ENCODE results near the gene DTL.
A peak's percentile ranks its signal among the peaks of the same experiment; 100 is the strongest.

The DTL gene

GRCh38 chr1:212137854-212138253, 102.3 kb downstream of the DTL start:
- no peak for DNase-seq

GRCh38 chr1:212138457-212138856, 102.9 kb downstream of the DTL start:
- DNase-seq, result no peak

DNA sequence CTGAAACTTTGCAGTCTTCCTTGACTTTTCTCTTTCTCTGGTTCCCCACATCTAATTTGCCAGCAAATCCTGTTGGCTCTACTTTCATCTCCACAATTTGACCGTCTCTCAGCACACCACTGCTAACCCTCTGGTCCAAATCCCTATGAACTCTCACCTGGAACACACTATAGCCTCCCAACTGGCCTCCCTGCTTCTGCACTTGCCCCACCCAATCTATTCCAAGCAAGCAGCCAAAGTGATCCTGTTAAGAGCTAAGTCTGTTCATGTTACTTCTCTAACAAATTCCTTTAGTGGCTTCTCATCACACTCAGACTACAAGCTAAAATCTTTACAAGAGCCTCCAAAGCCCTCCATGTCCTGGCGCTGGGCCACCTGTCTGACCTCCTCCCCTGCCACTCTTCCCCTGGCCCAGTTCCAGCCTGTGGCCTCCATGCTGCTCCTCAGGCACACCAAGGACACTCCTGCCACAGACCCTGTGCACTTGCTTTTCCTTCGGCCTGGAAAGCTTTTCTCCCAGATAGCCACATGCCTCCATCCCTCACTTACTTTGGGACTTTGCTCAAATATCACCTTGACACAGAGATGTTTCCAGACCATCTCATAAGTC, 104.1 kb downstream of the DTL start:
- DNase-seq, result no peak

- no peak for DNase-seq
Observed at GRCh38 chr1:212141404-212141803, 105.9 kb downstream of the DTL start.

DNA sequence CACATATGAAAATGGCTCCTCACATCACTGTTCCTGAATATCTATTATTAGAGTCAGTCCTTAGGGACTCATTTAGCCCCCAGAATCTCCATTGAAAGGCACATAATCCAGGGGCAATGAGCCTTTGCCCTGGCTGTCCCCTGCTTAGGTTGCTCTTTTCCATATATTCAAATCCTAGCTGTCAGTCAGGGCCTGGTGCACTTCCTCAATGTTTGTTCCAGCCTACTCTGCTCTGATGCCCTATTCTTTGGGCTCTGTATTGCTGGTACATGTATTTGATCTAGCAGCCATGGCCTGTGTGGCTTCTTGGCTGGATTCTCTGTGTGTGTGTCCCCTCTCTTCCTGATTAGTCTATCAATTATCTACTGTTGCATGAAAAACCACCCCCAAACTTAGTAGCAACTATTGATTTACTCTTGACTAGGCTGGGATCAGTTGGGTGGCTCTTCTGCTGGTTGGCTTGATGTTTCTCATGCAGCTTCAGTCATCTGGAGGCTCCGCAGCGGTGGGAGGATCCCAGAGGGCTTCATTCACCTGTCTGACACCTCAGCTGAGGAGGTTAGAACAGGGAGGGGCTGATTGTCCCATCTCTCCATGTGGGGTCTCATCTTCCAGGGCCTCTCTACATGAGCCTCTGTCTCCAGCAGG, 107.5 kb downstream of the DTL start:
- no peak for DNase-seq

DNA sequence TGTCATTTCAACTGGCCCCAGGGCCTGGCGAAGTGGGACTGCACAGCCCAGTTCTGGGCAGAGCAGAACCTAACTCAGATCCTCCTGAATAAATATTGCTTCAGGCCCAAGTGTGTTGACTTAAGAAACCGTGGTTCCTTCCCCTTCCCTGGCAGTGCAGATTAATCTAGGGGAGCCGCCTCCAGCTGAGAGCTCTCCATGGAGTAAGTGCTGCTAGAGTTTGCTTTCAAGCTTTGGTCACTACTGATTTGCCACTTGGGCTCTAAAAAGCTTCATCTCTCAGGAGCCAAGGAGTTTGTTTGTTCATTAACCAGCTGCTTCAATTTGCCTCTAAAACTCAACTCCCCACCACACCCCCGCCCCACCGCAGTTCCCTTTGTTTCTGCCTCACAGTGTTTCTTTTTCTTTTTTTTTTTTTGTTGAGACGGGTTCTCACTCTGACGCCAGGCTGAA, 112.1 kb downstream of the DTL start:
- peak; percentile 19 for DNase-seq

GRCh38 chr1:212149566-212149965, 114.0 kb downstream of the DTL start:
- DNase-seq, result no peak

GRCh38 chr1:212152308-212152693, 116.8 kb downstream of the DTL start:
- no peak for DNase-seq

- no peak for DNase-seq
Observed at GRCh38 chr1:212152869-212153268, 117.3 kb downstream of the DTL start.

DNA sequence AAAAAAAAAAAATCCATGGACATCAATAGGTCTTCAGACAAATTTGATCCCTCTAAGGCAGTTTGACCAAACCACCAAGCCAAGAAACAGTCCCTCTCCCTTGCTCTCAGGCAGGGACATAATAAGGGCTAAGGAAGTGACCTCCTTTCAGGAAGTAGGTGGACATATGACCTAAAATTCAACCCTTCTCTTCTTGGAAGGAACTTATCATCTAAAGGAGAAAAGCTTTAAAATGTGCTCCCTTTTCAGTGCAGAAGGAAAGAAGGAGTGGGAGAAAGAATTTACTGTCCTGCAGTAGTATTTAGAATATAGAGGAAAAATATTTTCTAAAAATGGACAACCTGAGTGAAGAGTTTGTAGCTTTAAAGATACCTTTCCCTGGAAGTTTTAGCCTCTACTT, 118.1 kb downstream of the DTL start:
- no peak for DNase-seq

All from NCI-H345 (cell line).